LNCAP (cell line): ENCODE results near the gene CLCA1.

ENCODE experiments used
- TF ChIP-seq, protein P1 (sequence below): fragments of 450-650 bp; IDR thresholded peaks from 2 replicates; pipeline ENCODE4 v1.5.1; 2017; ENCODE audit warnings: mild to moderate bottlenecking

The CLCA1 gene, protein sequence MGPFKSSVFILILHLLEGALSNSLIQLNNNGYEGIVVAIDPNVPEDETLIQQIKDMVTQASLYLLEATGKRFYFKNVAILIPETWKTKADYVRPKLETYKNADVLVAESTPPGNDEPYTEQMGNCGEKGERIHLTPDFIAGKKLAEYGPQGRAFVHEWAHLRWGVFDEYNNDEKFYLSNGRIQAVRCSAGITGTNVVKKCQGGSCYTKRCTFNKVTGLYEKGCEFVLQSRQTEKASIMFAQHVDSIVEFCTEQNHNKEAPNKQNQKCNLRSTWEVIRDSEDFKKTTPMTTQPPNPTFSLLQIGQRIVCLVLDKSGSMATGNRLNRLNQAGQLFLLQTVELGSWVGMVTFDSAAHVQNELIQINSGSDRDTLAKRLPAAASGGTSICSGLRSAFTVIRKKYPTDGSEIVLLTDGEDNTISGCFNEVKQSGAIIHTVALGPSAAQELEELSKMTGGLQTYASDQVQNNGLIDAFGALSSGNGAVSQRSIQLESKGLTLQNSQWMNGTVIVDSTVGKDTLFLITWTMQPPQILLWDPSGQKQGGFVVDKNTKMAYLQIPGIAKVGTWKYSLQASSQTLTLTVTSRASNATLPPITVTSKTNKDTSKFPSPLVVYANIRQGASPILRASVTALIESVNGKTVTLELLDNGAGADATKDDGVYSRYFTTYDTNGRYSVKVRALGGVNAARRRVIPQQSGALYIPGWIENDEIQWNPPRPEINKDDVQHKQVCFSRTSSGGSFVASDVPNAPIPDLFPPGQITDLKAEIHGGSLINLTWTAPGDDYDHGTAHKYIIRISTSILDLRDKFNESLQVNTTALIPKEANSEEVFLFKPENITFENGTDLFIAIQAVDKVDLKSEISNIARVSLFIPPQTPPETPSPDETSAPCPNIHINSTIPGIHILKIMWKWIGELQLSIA

DNA sequence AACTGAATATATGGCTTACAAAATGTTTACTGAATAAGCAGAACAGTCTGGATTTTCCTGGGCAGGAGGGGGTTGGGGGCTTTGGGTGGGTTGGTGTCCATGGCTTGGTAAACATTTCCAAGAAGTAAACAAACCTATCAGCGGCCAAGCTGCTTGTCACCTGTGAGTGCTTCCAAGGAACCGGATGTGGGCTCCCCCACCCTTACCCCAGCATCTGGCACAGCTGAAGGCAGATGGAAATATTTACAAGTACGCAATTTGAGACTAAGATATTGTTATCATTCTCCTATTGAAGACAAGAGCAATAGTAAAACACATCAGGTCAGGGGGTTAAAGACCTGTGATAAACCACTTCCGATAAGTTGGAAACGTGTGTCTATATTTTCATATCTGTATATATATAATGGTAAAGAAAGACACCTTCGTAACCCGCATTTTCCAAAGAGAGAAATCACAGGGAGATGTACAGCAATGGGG, at the start of gene CLCA1:
TSS of gene CLCA1 (plus strand) at position 427 of the 477 bp plus-strand sequence. CDS start at position 472, 45 bp downstream.
- TF ChIP-seq, protein P1, sequence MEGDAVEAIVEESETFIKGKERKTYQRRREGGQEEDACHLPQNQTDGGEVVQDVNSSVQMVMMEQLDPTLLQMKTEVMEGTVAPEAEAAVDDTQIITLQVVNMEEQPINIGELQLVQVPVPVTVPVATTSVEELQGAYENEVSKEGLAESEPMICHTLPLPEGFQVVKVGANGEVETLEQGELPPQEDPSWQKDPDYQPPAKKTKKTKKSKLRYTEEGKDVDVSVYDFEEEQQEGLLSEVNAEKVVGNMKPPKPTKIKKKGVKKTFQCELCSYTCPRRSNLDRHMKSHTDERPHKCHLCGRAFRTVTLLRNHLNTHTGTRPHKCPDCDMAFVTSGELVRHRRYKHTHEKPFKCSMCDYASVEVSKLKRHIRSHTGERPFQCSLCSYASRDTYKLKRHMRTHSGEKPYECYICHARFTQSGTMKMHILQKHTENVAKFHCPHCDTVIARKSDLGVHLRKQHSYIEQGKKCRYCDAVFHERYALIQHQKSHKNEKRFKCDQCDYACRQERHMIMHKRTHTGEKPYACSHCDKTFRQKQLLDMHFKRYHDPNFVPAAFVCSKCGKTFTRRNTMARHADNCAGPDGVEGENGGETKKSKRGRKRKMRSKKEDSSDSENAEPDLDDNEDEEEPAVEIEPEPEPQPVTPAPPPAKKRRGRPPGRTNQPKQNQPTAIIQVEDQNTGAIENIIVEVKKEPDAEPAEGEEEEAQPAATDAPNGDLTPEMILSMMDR, result no peak

DNA sequence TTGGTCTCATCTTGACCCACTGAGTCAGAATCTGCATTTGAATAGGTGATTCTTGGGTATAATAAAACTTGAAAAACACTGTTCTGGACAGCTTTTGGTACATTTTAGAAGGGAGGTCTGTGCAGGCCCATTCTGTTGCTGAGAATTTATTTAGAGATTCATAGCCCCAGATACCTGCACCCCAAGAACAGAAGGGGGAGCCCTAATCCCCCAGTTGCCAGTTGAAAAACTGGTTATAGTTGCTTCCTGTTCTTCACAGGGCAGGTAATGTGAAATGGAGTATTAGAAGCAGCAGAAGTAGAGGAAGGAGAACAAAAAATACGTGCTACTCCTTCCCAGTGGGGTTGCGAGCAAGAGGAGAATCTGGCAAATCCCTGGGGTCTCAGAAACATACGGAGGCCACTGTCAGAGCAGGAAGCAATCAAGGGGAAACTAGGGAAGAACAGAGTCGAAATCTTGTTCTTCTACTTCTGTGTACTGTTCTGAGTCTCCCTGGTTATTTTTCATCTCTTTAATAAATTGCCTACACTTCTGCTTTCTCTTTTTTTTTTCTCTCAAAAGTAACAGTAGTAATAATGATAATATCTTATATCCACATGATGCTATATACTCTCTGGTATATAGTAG, 49.3 kb upstream of the CLCA1 start:
- TF ChIP-seq, protein P1, result peak; percentile 93

DNA sequence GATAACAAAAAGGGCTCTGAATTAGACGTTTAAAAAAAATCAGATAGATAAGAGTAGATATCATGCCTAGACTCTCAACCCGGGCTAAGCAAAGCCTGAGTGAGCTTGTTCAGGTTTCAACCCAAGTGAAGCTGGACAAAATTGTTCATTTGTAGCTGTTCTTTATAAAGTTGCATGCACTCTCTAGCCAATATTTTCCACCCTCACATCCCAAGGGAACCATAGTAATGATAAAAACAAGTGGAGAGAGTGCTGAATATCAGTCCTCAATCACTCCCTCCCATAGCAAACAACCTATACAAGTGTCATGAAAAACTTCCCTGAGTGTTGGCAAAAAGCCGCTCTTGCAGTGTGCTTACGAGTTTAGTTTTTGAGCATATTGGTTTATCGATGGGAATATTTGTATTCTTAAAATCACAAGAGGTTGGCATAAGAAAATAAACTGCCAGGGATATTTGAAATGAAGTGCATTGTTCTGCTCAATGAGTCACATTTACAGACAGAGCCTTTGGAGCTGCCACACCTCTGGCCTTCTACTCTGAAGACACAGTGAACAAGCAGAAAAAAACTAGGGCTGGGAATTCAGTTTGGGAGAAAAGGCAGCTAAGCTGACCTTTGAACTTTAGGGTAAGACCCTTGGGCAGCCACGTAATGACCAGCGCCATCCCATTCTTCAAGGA, 47.0 kb upstream of the CLCA1 start:
- TF ChIP-seq, protein P1, result no peak

DNA sequence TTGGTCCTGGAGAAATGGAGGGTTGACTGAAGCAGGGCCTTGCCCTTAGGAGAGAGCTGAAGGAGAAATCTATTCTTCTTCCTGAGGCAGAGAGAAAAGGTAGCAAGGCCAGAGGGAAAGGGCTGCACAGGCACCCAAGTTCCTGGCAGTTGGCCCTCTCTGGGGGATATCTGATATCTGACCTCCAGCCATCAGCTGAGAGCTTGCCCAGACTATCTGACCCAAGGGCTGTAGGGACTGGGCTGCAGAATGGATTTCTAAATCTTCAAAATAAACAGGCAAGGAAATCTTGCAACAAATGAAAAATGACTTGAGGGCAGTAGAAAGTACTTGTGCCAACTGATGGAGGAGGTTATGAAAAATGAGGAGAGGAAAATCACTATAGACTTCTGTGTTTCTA, 45.3 kb upstream of the CLCA1 start:
- TF ChIP-seq, protein P1, result no peak

DNA sequence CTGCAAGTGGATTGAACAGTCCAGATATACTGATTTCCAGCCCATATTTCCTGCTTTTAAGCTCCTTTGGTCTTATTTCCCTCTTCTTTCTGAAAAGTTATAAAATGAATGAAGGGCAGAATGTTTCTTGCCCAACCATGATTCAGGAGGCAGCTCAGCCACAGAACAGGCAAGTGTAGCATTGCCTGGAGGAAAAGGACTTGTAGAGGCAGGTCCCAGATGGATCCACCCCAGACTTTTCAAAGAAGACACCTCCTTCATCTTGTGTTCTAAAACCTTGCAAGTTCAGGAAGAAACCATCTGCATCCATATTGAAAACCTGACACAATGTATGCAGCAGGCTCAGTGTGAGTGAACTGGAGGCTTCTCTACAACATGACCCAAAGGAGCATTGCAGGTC, 44.9 kb upstream of the CLCA1 start, which contains the start of gene CLCA2:
TSS of gene CLCA2 (plus strand) at position 299 of the 400 bp plus-strand sequence. CDS start at position 376, 77 bp downstream.
- TF ChIP-seq, protein P1, result no peak

DNA sequence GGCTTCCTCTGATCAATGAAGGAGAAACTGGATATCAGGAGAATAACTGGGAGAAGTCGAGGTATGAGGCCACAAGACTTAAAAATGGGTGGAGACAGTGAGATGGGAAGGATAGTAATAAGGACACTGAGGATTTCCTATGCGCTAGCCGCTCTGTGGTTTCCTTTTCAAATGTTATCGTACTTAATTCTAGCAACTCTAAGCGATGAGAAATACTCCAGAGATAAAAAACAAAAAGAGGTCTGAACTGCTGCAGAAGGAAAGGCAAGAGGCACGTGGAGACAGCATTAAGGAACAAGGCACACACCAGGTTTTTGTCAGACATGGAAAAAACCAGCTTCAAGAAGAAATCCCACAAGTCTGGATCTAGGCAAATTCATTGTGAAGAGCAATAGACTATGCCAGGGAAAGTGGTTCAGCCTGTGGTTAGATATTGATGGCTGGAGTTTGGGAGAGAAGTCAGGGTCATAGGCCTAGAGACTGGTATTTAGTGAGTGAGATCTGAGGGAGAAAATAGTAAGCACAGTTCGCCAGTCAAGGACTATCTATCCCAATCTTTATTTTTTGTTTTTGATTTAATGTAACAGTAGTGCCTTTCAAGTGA, 39.5 kb upstream of the CLCA1 start:
- TF ChIP-seq, protein P1, result no peak
